Tibial nerve (tissue), 4 donors: ENCODE results near the gene NOP53. TPM values are rescaled to one million over a fixed set of nuclear protein-coding genes. Genes with fewer than 3 reads are reported as not detected.

ENCODE experiments used
- DNase-seq, 2 donors: peaks; one replicate each; pipeline ENCODE4 v3.0.0-alpha.2; 2019; ENCODE audit warnings: low spot score in 2 of 2
- H3K27ac ChIP-seq, 4 donors: fragments of 200-600 bp; sonication (generic) in 3 of 4; one replicate each; pipeline ENCODE4 v1.5.1; 2017 to 2019; ENCODE audit warnings: mild to moderate bottlenecking in 1 of 4
- H3K27me3 ChIP-seq, 2 donors: fragments of 200-600 bp; sonication (generic) in 1 of 2; one replicate each; pipeline versions ENCODE4 v1.5.1 to v1.6.0; 2017 to 2019
- H3K36me3 ChIP-seq, 3 donors: fragments of 200-600 bp; sonication (generic); one replicate each; pipeline ENCODE4 v1.5.1; 2018 to 2019
- H3K4me1 ChIP-seq, 4 donors: fragments of 200-600 bp; sonication (generic) in 3 of 4; one replicate each; pipeline ENCODE4 v1.5.1; 2017 to 2019
- H3K4me3 ChIP-seq, 4 donors: fragments of 200-600 bp; sonication (generic) in 3 of 4; one replicate each; pipeline ENCODE4 v1.5.1; 2017 to 2019; ENCODE audit warnings: mild to moderate bottlenecking in 1 of 4, moderate library complexity in 1 of 4
- H3K9me3 ChIP-seq, 4 donors: fragments of 200-600 bp; sonication (generic) in 3 of 4; one replicate each; pipeline ENCODE4 v1.5.1; 2017 to 2019
- EP300 ChIP-seq, 2 donors: sonication (generic); formaldehyde crosslinking; IDR thresholded peaks; one replicate each; pipeline ENCODE4 v1.6.1; 2017; ENCODE audit warnings: antibody characterized with exemption in 2 of 2, mild to moderate bottlenecking in 1 of 2
- POLR2A ChIP-seq, 2 donors: fragments of 450-650 bp; IDR thresholded peaks; one replicate each; pipeline ENCODE4 v1.6.1; 2017; ENCODE audit warnings: antibody characterized with exemption in 2 of 2, mild to moderate bottlenecking in 2 of 2, moderate library complexity in 2 of 2
- WGBS, 2 donors: methylation state at CpG; one replicate each; pipeline ENCODE4 v1.1.5; 2018; 5-methylcytosine and 5-hydroxymethylcytosine counted together
- total RNA-seq, 4 donors: library from RNA; depleted of rRNA; stranded (reverse); fragments of >200 nt; gene quantifications; one replicate each; pipeline ENCODE4 v1.1.0, GENCODE V29; 2016
- TF ChIP-seq, protein P1 (sequence below), 5 experiments: fragments of 200-600 bp in 3 of 5; fragments of 450-650 bp in 2 of 5; sonication (generic) in 3 of 5; IDR thresholded peaks; one replicate each; pipeline ENCODE4 v1.5.1; 2016 to 2019; ENCODE audit warnings: antibody characterized with exemption in 5 of 5, mild to moderate bottlenecking in 3 of 5, moderate library complexity in 2 of 5

The NOP53 gene
- total RNA-seq, 4 donors from 2014 or later = 320 to 532 (median 408) TPM

GRCh38 chr19:47750752-47751151 is 5.4 kb downstream of the NOP53 start:
- no peaks in the 10 kb centered on the region for H3K9me3 ChIP-seq
- peaks cover 0 to 34% (median 11%) of the 10 kb centered on the region in 4 donors for H3K4me1 ChIP-seq
- peaks cover 10 to 87% (median 65%) of the 10 kb centered on the region in 3 donors for H3K36me3 ChIP-seq
- H3K27me3 ChIP-seq = no peaks in the 10 kb centered on the region
- TF ChIP-seq EP300 (IDR thresholded peaks at IDR 0.05) = no peak
- TF ChIP-seq, protein P1, sequence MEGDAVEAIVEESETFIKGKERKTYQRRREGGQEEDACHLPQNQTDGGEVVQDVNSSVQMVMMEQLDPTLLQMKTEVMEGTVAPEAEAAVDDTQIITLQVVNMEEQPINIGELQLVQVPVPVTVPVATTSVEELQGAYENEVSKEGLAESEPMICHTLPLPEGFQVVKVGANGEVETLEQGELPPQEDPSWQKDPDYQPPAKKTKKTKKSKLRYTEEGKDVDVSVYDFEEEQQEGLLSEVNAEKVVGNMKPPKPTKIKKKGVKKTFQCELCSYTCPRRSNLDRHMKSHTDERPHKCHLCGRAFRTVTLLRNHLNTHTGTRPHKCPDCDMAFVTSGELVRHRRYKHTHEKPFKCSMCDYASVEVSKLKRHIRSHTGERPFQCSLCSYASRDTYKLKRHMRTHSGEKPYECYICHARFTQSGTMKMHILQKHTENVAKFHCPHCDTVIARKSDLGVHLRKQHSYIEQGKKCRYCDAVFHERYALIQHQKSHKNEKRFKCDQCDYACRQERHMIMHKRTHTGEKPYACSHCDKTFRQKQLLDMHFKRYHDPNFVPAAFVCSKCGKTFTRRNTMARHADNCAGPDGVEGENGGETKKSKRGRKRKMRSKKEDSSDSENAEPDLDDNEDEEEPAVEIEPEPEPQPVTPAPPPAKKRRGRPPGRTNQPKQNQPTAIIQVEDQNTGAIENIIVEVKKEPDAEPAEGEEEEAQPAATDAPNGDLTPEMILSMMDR (IDR thresholded peaks at IDR 0.05) = no peak
- no peak for TF ChIP-seq POLR2A (IDR thresholded peaks at IDR 0.05)
- no peak overlapping the region for H3K4me3 ChIP-seq
- WGBS, 2 donors = 92 to 95% methylated on average over 7 to 16 of the region's 18 CpGs
- no peak for DNase-seq
- no peak overlapping the region for H3K27ac ChIP-seq

DNA sequence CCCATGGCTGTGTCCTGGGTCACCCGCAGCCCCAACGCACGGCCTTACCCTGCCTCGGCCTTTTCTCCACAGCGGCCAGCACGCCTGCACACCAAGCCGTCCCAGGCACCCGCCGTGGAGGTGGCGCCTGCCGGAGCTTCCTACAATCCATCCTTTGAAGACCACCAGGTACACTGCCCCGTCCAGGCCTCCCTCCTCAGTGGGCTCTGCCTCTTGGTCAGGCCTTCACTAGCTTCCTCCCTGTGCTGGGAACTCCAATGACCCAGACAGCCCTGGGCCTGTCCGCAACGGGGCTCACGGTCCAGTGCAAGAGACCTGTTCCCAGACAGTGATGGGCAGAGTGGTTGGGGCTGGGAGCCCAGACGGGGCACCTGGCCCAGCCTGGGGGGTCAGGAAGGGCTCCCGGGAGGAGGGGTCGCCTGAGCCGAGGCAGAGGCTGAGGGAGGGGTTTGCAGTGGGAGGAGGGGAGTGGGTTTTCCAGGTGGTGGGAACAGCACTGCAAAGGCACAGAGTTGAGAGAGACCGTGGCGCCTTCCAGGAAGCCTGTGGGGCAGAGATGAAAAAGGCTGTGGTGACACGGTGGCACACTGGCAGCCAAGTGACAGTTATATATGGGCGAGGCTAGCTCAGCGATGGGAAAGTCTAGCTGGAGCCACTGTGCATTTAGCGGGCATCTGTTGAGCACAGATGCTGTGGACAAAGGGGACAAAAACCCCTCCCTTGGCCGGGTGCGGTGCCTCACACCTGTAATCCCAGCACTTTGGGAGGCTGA is 7.3 kb downstream of the NOP53 start:
- WGBS, 2 donors = 88 to 89% methylated on average over 27 of the region's 27 CpGs
- DNase-seq = no peak
- Histone ChIP-seq H3K4me1 (peaks cover 0 to 16% (median 0%) of the 10 kb centered on the region in 4 donors), H3K4me3 (no peak overlapping the region), H3K36me3 (peaks cover 14 to 98% (median 78%) of the 10 kb centered on the region in 3 donors), H3K27ac (no peak overlapping the region), H3K27me3 (no peaks in the 10 kb centered on the region), H3K9me3 (no peaks in the 10 kb centered on the region)
- TF ChIP-seq EP300 (IDR thresholded peaks at IDR 0.05) (no peak), POLR2A (IDR thresholded peaks at IDR 0.05) (no peak)
- TF ChIP-seq, protein P1 (IDR thresholded peaks at IDR 0.05) = no peak

DNA sequence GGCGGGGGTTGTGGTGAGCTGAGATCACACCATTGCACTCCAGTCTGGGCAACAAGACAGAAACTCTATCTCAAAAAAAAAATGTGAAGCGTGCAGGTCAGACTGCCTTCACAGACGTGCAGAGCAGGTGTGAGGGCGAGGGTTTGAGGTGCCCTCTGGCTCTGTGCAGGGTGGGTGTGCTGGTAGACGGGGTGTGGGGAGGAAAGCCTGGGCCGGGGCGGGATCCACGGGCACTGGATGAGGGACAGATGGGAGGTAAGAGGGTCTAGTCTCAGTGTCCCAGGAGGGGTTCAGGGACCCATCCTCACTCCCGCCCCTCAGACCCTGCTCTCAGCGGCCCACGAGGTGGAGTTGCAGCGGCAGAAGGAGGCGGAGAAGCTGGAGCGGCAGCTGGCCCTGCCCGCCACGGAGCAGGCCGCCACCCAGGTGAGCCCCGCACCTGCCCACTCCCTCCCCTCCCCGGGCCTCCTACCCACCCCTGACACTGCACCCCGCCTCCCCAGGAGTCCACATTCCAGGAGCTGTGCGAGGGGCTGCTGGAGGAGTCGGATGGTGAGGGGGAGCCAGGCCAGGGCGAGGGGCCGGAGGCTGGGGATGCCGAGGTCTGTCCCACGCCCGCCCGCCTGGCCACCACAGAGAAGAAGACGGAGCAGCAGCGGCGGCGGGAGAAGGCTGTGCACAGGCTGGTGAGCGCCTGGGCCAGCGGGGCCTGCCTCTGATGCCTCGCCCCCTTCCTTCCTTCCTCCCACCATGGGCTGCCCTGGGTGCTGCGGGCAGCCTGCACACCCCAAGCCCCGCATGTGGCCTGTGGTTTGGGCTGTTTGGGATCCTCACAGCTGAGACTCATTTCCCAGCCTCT is 9.1 kb downstream of the NOP53 start:
- H3K27me3 ChIP-seq = no peaks in the 10 kb centered on the region
- no peak overlapping the region for H3K4me3 ChIP-seq
- H3K36me3 ChIP-seq = peaks cover 14 to 100% (median 84%) of the 10 kb centered on the region in 3 donors
- no peak overlapping the region for H3K27ac ChIP-seq
- DNase-seq = no peak
- TF ChIP-seq POLR2A (IDR thresholded peaks at IDR 0.05) (no peak), EP300 (IDR thresholded peaks at IDR 0.05) (no peak)
- TF ChIP-seq, protein P1 (IDR thresholded peaks at IDR 0.05) = no peak
- H3K4me1 ChIP-seq = no peaks in the 10 kb centered on the region
- WGBS, 2 donors = 89 to 94% methylated on average over 34 to 36 of the region's 37 CpGs
- H3K9me3 ChIP-seq = no peaks in the 10 kb centered on the region

- Histone ChIP-seq H3K36me3 (peaks cover 14 to 100% (median 76%) of the 10 kb centered on the region in 3 donors), H3K4me3 (no peak overlapping the region)
- WGBS, 2 donors = 87 to 88% methylated on average over 33 to 36 of the region's 36 CpGs
Measured at GRCh38 chr19:47755065-47755761, 9.9 kb downstream of the NOP53 start.

More at GRCh38 chr19:47755065-47755761, 9.9 kb downstream of the NOP53 start:
- no peaks in the 10 kb centered on the region for H3K9me3 ChIP-seq
- TF ChIP-seq EP300 (IDR thresholded peaks at IDR 0.05) (no peak), POLR2A (IDR thresholded peaks at IDR 0.05) (no peak)
- TF ChIP-seq, protein P1 (IDR thresholded peaks at IDR 0.05) = no peak
- no peaks in the 10 kb centered on the region for H3K27me3 ChIP-seq
- H3K27ac ChIP-seq = no peak overlapping the region
- no peaks in the 10 kb centered on the region for H3K4me1 ChIP-seq
- no peak for DNase-seq
